Measurements from ENCODE around the gene FOXA1.

Gene FOXA1

GRCh38 chr14:37551119-37551518 is 43.9 kb downstream of the FOXA1 start:
- no peak for DNase-seq

GRCh38 chr14:37550511-37550910 is 44.5 kb downstream of the FOXA1 start:
- DNase-seq: no peak

GRCh38 chr14:37546621-37547447 is 48.2 kb downstream of the FOXA1 start:
- no peak for DNase-seq

- no peak for DNase-seq
Observed at GRCh38 chr14:37545174-37545573, 49.9 kb downstream of the FOXA1 start.

GRCh38 chr14:37544407-37544806 is 50.6 kb downstream of the FOXA1 start:
- DNase-seq: no peak

- no peak for DNase-seq
Observed at GRCh38 chr14:37539992-37540391, 55.1 kb downstream of the FOXA1 start.
